Retinal pigment epithelial cell (primary cell): ENCODE data around the gene CXCR2.

ENCODE experiments used
- DNase-seq: peaks from one replicate; pipeline ENCODE4 v3.0.0-alpha.2; 2010; ENCODE audit warnings: low read depth
- H3K4me3 ChIP-seq: 2 replicates; pipeline ENCODE4 v1.5.1; 2011; ENCODE audit warnings: mild to moderate bottlenecking, low read length, control low read depth, moderate library complexity
- TF ChIP-seq, protein P1 (sequence below): conservative IDR thresholded peaks from 2 replicates; pipeline ENCODE4 v1.5.1; 2011; ENCODE audit warnings: low read depth, low read length, control low read depth, inconsistent platforms

Gene CXCR2

DNA sequence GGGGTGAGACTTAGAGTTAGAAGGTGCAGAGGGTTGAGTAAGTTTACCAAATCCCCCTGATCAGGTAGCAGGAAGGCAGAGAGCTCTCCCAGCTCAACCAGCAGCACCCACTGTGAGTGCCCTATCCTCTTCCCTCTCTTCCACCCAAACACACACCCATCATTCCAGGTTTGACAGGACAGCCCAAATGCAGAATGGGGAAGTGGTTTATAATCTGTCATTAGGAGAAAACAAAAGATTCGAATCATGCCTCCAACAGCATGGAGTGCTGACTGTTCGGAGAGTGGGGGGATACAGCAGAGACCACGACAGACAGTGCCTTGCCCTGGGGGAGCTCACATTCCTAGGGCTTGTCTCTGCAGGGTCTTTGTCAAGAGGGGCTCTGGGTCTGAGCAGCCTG, 11.7 kb downstream of the CXCR2 start:
- TF ChIP-seq, protein P1, sequence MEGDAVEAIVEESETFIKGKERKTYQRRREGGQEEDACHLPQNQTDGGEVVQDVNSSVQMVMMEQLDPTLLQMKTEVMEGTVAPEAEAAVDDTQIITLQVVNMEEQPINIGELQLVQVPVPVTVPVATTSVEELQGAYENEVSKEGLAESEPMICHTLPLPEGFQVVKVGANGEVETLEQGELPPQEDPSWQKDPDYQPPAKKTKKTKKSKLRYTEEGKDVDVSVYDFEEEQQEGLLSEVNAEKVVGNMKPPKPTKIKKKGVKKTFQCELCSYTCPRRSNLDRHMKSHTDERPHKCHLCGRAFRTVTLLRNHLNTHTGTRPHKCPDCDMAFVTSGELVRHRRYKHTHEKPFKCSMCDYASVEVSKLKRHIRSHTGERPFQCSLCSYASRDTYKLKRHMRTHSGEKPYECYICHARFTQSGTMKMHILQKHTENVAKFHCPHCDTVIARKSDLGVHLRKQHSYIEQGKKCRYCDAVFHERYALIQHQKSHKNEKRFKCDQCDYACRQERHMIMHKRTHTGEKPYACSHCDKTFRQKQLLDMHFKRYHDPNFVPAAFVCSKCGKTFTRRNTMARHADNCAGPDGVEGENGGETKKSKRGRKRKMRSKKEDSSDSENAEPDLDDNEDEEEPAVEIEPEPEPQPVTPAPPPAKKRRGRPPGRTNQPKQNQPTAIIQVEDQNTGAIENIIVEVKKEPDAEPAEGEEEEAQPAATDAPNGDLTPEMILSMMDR: no peak
- no peak for DNase-seq
- H3K4me3 ChIP-seq: no peak overlapping the region

DNA sequence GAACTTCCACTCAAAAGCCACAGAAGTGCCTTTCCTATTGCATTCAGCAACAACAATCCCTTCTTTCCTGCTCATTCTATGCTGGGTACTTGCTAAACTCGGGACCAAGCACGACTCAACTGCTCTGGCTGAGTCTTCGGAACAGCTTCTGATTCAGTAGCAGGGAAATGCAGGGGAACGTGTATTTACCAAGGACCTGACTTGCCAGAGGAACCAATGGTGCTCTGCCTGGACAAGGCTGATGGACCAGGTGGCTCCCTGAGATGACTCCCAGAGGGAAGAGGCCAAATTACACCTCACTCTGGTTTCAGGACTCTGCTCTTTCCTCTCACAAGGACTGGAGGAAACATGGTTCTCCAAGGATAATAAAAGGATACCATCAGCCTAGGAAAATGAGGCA, 12.2 kb downstream of the CXCR2 start:
- TF ChIP-seq, protein P1: no peak
- no peak overlapping the region for H3K4me3 ChIP-seq
- no peak for DNase-seq

DNA sequence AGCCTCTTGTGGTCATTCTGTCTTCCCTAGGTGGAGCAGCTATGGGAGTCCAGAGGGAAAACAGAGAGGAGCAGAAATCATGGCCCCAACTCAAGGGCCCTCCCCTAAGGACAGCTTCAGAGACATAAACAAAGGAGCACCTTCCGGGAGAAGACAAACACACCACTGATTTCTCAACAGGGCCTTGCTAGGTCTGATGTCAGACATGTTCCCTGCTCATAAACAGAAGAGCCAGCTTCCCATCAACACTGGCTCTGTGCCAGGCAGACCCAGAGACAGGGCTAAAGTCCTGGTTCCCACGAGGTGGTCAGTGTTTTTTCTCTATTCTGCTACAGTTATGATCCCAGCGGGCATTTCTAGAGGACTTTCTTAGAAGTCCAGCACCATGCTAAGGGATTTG, 19.3 kb downstream of the CXCR2 start:
- no peak overlapping the region for H3K4me3 ChIP-seq
- DNase-seq: no peak
- TF ChIP-seq, protein P1: no peak

DNA sequence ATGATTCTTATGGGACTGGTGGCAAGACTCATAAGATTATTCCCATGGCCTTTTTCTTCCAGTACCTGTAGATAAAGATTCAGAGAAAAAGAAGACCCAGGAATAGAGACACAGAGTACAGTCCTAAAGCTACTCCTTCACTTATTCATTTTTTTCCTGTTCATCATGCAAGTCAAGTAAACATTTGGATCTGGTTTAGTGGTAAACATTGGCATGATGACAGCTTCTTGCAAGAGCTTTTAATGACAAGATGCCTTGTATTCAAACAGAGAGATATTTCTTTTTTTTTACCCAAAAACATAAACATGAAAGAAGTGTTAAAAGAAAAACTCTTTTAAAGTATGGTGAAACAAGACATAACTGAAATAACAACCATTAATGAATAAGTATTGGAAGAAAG, 20.2 kb downstream of the CXCR2 start:
- TF ChIP-seq, protein P1: no peak
- no peak for DNase-seq
- no peak overlapping the region for H3K4me3 ChIP-seq

DNA sequence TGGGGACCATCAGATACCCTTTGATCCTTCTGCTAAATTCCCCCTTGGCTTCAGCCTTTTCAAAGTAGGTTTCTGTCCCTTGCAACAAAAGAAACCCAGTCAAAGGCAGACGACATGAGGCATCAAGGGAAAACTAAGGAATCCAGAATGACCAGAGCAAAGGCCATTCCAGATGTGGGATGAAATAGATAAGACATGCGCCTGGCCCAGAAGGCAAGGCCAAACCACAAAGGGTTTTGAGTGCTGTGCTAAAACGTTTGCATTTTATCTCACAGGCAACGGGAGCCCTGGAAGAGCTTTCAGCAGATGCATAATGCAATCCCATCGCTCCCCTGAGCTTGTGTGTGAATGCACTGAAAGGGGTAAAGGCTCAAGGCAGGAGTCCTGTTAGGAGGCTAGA, 23.3 kb downstream of the CXCR2 start:
- TF ChIP-seq, protein P1: no peak
- H3K4me3 ChIP-seq: no peak overlapping the region
- no peak for DNase-seq

DNA sequence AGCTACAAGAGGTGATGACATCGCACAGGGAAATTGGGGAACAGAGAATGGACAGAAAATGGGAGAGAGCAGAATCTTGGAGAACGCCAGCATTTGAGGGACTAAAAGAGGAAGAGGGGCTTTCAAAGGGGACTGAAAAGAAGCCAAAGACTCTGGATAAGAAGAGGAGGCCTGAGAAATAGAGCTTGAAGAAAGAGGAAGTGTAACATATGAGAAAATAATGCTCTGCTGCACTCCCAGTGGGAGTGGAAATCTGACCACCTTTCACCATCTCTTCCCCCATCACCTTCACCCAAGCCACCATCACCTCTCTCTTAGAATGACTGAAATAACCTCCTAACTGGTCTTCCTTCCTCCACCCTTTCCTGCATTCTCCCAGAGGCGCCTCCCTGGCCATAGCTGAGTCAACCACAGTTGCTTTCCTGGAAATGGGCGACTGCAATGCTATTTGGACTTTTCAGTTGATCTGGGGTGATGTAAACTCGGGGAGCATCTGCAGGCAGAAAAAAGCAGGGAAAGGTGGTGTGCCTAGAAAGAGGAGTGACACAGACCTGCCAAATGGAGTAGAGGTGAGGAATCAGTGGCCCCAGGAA, 24.1 kb downstream of the CXCR2 start:
- no peak for DNase-seq
- no peak overlapping the region for H3K4me3 ChIP-seq
- TF ChIP-seq, protein P1: no peak

DNA sequence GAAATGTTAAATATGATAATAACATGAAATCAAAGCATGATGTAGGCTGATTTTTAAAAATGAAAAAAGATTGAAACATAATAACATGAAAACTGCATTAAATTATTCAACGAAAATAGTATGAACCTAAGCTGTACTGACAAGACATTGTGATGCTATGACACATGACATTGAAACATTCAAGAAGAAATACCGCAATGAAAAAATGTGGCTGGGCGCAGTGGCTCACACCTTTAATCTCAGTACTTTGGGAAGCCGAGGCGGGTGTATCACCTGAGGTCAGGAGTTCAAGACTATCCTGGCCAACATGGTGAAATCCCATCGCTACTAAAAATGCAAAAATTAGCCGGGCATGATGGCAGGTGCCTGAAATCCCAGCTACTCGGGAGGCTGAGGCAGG, 26.3 kb downstream of the CXCR2 start:
- TF ChIP-seq, protein P1: no peak
- no peak for DNase-seq

More for the DNA sequence above, 26.3 kb downstream of the CXCR2 start:
- H3K4me3 ChIP-seq: no peak overlapping the region
